BJ (cell line): ENCODE results near the gene DLST. TPM values are rescaled to one million over a fixed set of nuclear protein-coding genes. Genes with fewer than 3 reads are reported as not detected.

Experiments used
- CTCF ChIA-PET: fragments of 350-600 bp; formaldehyde crosslinking; extraction: SDS; loops from one replicate; lab custom pipeline; 2021; ENCODE audit warnings: antibody characterized with exemption, inconsistent platforms; lab: Yijun Ruan, JAX
- POLR2A ChIA-PET: fragments of 300-600 bp; sonication (Branson Sonifier 250); formaldehyde crosslinking; extraction: SDS; loops from one replicate; lab custom pipeline; 2021; ENCODE audit warnings: antibody characterized with exemption; lab: Charles Lee
- DNase-seq: peaks from one replicate; pipeline ENCODE4 v3.0.0-alpha.2; 2011; ENCODE audit warnings: low read depth
- H3K27me3 ChIP-seq: 2 replicates; pipeline ENCODE4 v1.6.0; 2011; ENCODE audit warnings: low read length; ENCODE audit not compliant: control insufficient read depth, insufficient read depth
- H3K36me3 ChIP-seq: 2 replicates; pipeline ENCODE4 v1.5.1; 2011; ENCODE audit warnings: low read length; ENCODE audit not compliant: control insufficient read depth, insufficient read depth
- H3K4me3 ChIP-seq: 2 replicates; pipeline ENCODE4 v1.5.1; 2011; ENCODE audit warnings: low read depth, mild to moderate bottlenecking, control low read depth, low read length
- polyA plus RNA-seq: library from polyadenylated mRNA; depleted of rRNA; stranded (reverse); fragments of >200 nt; gene quantifications from 2 replicates; pipeline ENCODE4 v1.2.3, GENCODE V29; 2011; rRNA removed
- TF ChIP-seq, protein P1 (sequence below): IDR thresholded peaks from 2 replicates; pipeline ENCODE4 v1.5.1; 2011; ENCODE audit warnings: low read depth, mild to moderate bottlenecking, control low read depth, inconsistent platforms, low read length, moderate library complexity; ENCODE audit not compliant: insufficient read depth

DLST gene
- polyA plus RNA-seq, 1 experiment, result 150 TPM

GRCh38 chr14:74952697-74953484, 71.2 kb downstream of the DLST start:
- no peak for DNase-seq
- ChIA-PET CTCF (interaction anchor here (1.1 to 5.1 kb wide), 6 partner anchors 8 to 136 kb away, joined by 3 to 29 read pairs (median 9); no protein-coding TSS in a partner anchor), POLR2A (no interaction called here)
- TF ChIP-seq, protein P1, sequence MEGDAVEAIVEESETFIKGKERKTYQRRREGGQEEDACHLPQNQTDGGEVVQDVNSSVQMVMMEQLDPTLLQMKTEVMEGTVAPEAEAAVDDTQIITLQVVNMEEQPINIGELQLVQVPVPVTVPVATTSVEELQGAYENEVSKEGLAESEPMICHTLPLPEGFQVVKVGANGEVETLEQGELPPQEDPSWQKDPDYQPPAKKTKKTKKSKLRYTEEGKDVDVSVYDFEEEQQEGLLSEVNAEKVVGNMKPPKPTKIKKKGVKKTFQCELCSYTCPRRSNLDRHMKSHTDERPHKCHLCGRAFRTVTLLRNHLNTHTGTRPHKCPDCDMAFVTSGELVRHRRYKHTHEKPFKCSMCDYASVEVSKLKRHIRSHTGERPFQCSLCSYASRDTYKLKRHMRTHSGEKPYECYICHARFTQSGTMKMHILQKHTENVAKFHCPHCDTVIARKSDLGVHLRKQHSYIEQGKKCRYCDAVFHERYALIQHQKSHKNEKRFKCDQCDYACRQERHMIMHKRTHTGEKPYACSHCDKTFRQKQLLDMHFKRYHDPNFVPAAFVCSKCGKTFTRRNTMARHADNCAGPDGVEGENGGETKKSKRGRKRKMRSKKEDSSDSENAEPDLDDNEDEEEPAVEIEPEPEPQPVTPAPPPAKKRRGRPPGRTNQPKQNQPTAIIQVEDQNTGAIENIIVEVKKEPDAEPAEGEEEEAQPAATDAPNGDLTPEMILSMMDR, result no peak
- Histone ChIP-seq H3K36me3 (peaks cover 1% of the 10 kb centered on the region; the same call in 1 of the 2 replicates), H3K27me3 (no peaks in the 10 kb centered on the region; the same call in none of the 2 replicates), H3K4me3 (peak overlapping the region; percentile 45; the same call in 1 of the 2 replicates)

Other genes with a start within 250 kb of the DLST start
- gene AREL1, start 168.8 kb upstream of the DLST start, polyA plus RNA-seq, result 38.8 and 52.7 TPM in 2 replicates
- gene FCF1, start 168.8 kb upstream of the DLST start, polyA plus RNA-seq, result 30.6 and 70.2 TPM in 2 replicates
- gene YLPM1, start 118.6 kb upstream of the DLST start, polyA plus RNA-seq, result 5.5 and 7.2 TPM in 2 replicates
- not detected in 2 replicates for gene PROX2, start 5.8 kb upstream of the DLST start, polyA plus RNA-seq
- gene RPS6KL1, start 41.3 kb downstream of the DLST start, polyA plus RNA-seq, result 1.4 and 2.8 TPM in 2 replicates
- gene PGF, start 73.7 kb downstream of the DLST start, polyA plus RNA-seq, result 3.3 and 4.1 TPM in 2 replicates
- gene EIF2B2, start 121.0 kb downstream of the DLST start, polyA plus RNA-seq, result 78.0 and 79.8 TPM in 2 replicates
- gene MLH3, start 169.6 kb downstream of the DLST start, polyA plus RNA-seq, result 5.7 and 6.9 TPM in 2 replicates
- 9.0 and 17.7 TPM in 2 replicates for gene ACYP1, start 182.1 kb downstream of the DLST start, polyA plus RNA-seq
- 0.85 and 1.2 TPM in 2 replicates for gene ZC2HC1C, start 187.7 kb downstream of the DLST start, polyA plus RNA-seq
- gene NEK9, start 245.1 kb downstream of the DLST start, polyA plus RNA-seq, result 38.1 and 53.4 TPM in 2 replicates